IMR-90 (cell line): ENCODE data around the gene RNF40. TPM values are rescaled to one million over a fixed set of nuclear protein-coding genes. Genes with fewer than 3 reads are reported as not detected.

Experiments used
- ATAC-seq: fragments of 200-7000 bp; cut with Tn5 transposase; 2 replicates; pipeline ENCODE4 v1.9.1; 2020; ENCODE audit warnings: low read depth, mild to moderate bottlenecking, moderate library complexity
- BruUV-seq: library from RNA; stranded (reverse); fragments of 400-500 nt; replicated peaks from 2 replicates; lab custom pipeline; 2021; lab: Mats Ljungman, UMichigan
- CTCF ChIA-PET: fragments of 300-600 bp; formaldehyde crosslinking; extraction: SDS; loops from one replicate; lab custom pipeline; 2021; ENCODE audit warnings: antibody characterized with exemption; lab: Yijun Ruan, JAX
- POLR2A ChIA-PET: fragments of 300-600 bp; sonication (Branson Sonifier 250); formaldehyde crosslinking; loops from one replicate; lab custom pipeline; 2022; ENCODE audit warnings: antibody characterized with exemption; ENCODE audit not compliant: unreplicated experiment; lab: Charles Lee
- DNase-seq: peaks from one replicate; pipeline ENCODE4 v3.0.0; 2013
- H2AFZ ChIP-seq: replicated peaks from 2 replicates; pipeline ENCODE3; 2013; ENCODE audit warnings: low read length, mild to moderate bottlenecking; ENCODE audit not compliant: poor library complexity
- H2AK5ac ChIP-seq: 2 replicates; pipeline ENCODE4 v1.6.1; 2013; ENCODE audit warnings: low read depth, low read length, inconsistent platforms
- H2AK9ac ChIP-seq: replicated peaks from 2 replicates; pipeline ENCODE3; 2013; ENCODE audit warnings: mild to moderate bottlenecking, low read depth, low read length, moderate library complexity; ENCODE audit not compliant: poor library complexity
- H2BK120ac ChIP-seq: 2 replicates; pipeline ENCODE4 v1.6.1; 2013; ENCODE audit warnings: low read depth, low read length, inconsistent platforms
- H2BK15ac ChIP-seq: 3 replicates; pipeline ENCODE4 v1.6.1; 2013; ENCODE audit warnings: low read depth, low read length, inconsistent platforms
- H2BK20ac ChIP-seq: 2 replicates; pipeline ENCODE4 v1.6.1; 2013; ENCODE audit warnings: low read depth, mild to moderate bottlenecking, inconsistent platforms, low read length, moderate library complexity
- H2BK5ac ChIP-seq: 2 replicates; pipeline ENCODE4 v1.6.1; 2013; ENCODE audit warnings: mild to moderate bottlenecking, low read depth, low read length, inconsistent platforms; ENCODE audit not compliant: poor library complexity, severe bottlenecking
- H3K14ac ChIP-seq: replicated peaks from 2 replicates; pipeline ENCODE4 v1.6.1; 2013; ENCODE audit warnings: low read depth, low read length, inconsistent platforms
- H3K18ac ChIP-seq: 2 replicates; pipeline ENCODE4 v1.6.1; 2013; ENCODE audit warnings: low read depth, low read length, control low read depth
- H3K23ac ChIP-seq: 2 replicates; pipeline ENCODE4 v1.6.1; 2013; ENCODE audit warnings: low read depth, low read length, inconsistent platforms
- H3K27ac ChIP-seq: 2 replicates; pipeline ENCODE4 v1.5.1; 2013; ENCODE audit warnings: mild to moderate bottlenecking, control low read depth, low read length; ENCODE audit not compliant: insufficient read depth
- H3K27me3 ChIP-seq: 2 replicates; pipeline ENCODE4 v1.6.1; 2013; ENCODE audit warnings: low read length; ENCODE audit not compliant: control insufficient read depth, insufficient read depth
- H3K36me3 ChIP-seq: 2 replicates; pipeline ENCODE4 v1.6.1; 2013; ENCODE audit warnings: low read length, mixed read lengths; ENCODE audit not compliant: control insufficient read depth, insufficient read depth
- H3K4ac ChIP-seq: 2 replicates; pipeline ENCODE4 v1.6.1; 2013; ENCODE audit warnings: low read depth, low read length, inconsistent platforms
- H3K4me1 ChIP-seq: 2 replicates; pipeline ENCODE4 v1.6.1; 2013; ENCODE audit warnings: low read length, mixed read lengths; ENCODE audit not compliant: control insufficient read depth, insufficient read depth
- H3K4me2 ChIP-seq: 2 replicates; pipeline ENCODE4 v1.6.1; 2013; ENCODE audit warnings: low read depth, mild to moderate bottlenecking, control low read depth, low read length, moderate library complexity
- H3K4me3 ChIP-seq: 2 replicates; pipeline ENCODE4 v1.5.1; 2013; ENCODE audit warnings: low read depth, mild to moderate bottlenecking, control low read depth, low read length, moderate library complexity; ENCODE audit not compliant: insufficient read depth
- H3K56ac ChIP-seq: 2 replicates; pipeline ENCODE4 v1.6.1; 2013; ENCODE audit warnings: low read length, inconsistent platforms; ENCODE audit not compliant: insufficient read depth; ENCODE audit errors: extremely low read depth
- H3K79me1 ChIP-seq, 2 experiments: 2 replicates each; pipeline ENCODE4 v1.6.1; 2013; ENCODE audit warnings: low read length in 2 of 2, inconsistent platforms in 1 of 2, low read depth in 1 of 2
- H3K9ac ChIP-seq: 2 replicates; pipeline ENCODE4 v1.6.1; 2013; ENCODE audit warnings: low read depth, low read length, control low read depth
- H3K9me1 ChIP-seq: 2 replicates; pipeline ENCODE4 v1.6.1; 2013; ENCODE audit warnings: low read length, inconsistent platforms; ENCODE audit not compliant: insufficient read depth
- H3K9me3 ChIP-seq: 2 replicates; pipeline ENCODE4 v1.6.1; 2013; ENCODE audit warnings: low read length; ENCODE audit not compliant: control insufficient read depth, insufficient read depth
- H4K20me1 ChIP-seq: 2 replicates; pipeline ENCODE4 v1.6.1; 2013; ENCODE audit warnings: low read length, inconsistent platforms; ENCODE audit not compliant: insufficient read depth
- H4K5ac ChIP-seq: 2 replicates; pipeline ENCODE4 v1.6.1; 2013; ENCODE audit warnings: mild to moderate bottlenecking, low read depth, low read length, control low read depth
- H4K8ac ChIP-seq, 2 experiments: 2 replicates each; pipeline ENCODE4 v1.6.1; 2013; ENCODE audit warnings: low read depth in 2 of 2, low read length in 2 of 2, control low read depth in 1 of 2, inconsistent platforms in 1 of 2
- H4K91ac ChIP-seq: 2 replicates; pipeline ENCODE4 v1.6.1; 2013; ENCODE audit warnings: low read depth, low read length, inconsistent platforms; ENCODE audit not compliant: insufficient read depth
- CHD1 ChIP-seq: IDR thresholded peaks from 2 replicates; pipeline ENCODE4 v1.6.1; 2012; ENCODE audit warnings: low read depth, low read length, improper control_type of control experiment
- ELK1 ChIP-seq: fragments of 150-350 bp; IDR thresholded peaks from 2 replicates; pipeline ENCODE4 v1.6.1; 2016; ENCODE audit warnings: low read depth, mild to moderate bottlenecking, low read length, moderate library complexity, borderline replicate concordance
- MAFK ChIP-seq: IDR thresholded peaks from 2 replicates; pipeline ENCODE4 v1.6.1; 2012; ENCODE audit warnings: low read depth, low read length, improper control_type of control experiment
- MAZ ChIP-seq: IDR thresholded peaks from 2 replicates; pipeline ENCODE4 v1.6.1; 2012; ENCODE audit warnings: low read depth, mild to moderate bottlenecking, low read length, improper control_type of control experiment, moderate library complexity, borderline replicate concordance
- MXI1 ChIP-seq: IDR thresholded peaks from 2 replicates; pipeline ENCODE4 v1.6.1; 2012; ENCODE audit warnings: low read depth, mild to moderate bottlenecking, low read length, moderate library complexity, borderline replicate concordance
- NFE2L2 ChIP-seq: fragments of 150-350 bp; IDR thresholded peaks from 2 replicates; pipeline ENCODE4 v1.6.1; 2016; ENCODE audit warnings: low read depth, mild to moderate bottlenecking, low read length
- POLR2A ChIP-seq: IDR thresholded peaks from 2 replicates; pipeline ENCODE4 v1.6.1; 2012; ENCODE audit warnings: mild to moderate bottlenecking, low read depth, low read length
- RAD21 ChIP-seq: IDR thresholded peaks from 2 replicates; pipeline ENCODE4 v1.6.1; 2012; ENCODE audit warnings: low read length, improper control_type of control experiment
- RCOR1 ChIP-seq: IDR thresholded peaks from 2 replicates; pipeline ENCODE4 v1.6.1; 2012; ENCODE audit warnings: mild to moderate bottlenecking, low read length, improper control_type of control experiment; ENCODE audit not compliant: insufficient replicate concordance
- RFX5 ChIP-seq: IDR thresholded peaks from 2 replicates; pipeline ENCODE4 v1.8.0; 2012; ENCODE audit warnings: low read depth, mild to moderate bottlenecking, low read length, moderate library complexity
- SMC3 ChIP-seq: fragments of 150-350 bp; IDR thresholded peaks from 2 replicates; pipeline ENCODE4 v1.6.1; 2016; ENCODE audit warnings: low read depth, mild to moderate bottlenecking, antibody characterized with exemption, low read length, moderate library complexity
- WGBS, 2 experiments: methylation state at CpG; one replicate each; pipeline versions ENCODE4 v1.1.5 to v1.1.7; 2013; ENCODE audit warnings: missing lambda C conversion rate in 2 of 2; ENCODE audit not compliant: insufficient read length in 1 of 2; ENCODE audit errors: extremely low coverage in 2 of 2; 5-methylcytosine and 5-hydroxymethylcytosine counted together
- dilution Hi-C: fragments of 300-500 bp; cut with HindIII; formaldehyde crosslinking; loops from one replicate; pipeline ENCODE4 v1.14.3; 2018; ENCODE audit warnings: low sequenced_read_pairs; ENCODE audit not compliant: unreplicated experiment
- in situ Hi-C: fragments of 300-500 bp; cut with MboI; formaldehyde crosslinking; loops from 3 replicates; pipeline ENCODE4 v1.14.3; 2019; ENCODE audit warnings: low sequenced_read_pairs, inconsistent platforms, mixed read lengths
- intact Hi-C: fragments of 100-400 bp; cut with micrococcal nuclease; formaldehyde crosslinking; loops from 2 replicates; pipeline ENCODE4 v1.10.0; 2022
- polyA plus RNA-seq, 3 experiments: library from polyadenylated mRNA; depleted of rRNA; stranded (reverse); fragments of >200 nt; gene quantifications; 2 replicates each; pipeline ENCODE4 v1.2.3, GENCODE V29; 2012; ENCODE audit warnings: low replicate concordance in 1 of 3
- total RNA-seq: library from RNA; depleted of rRNA; stranded (reverse); fragments of >200 nt; gene quantifications from 2 replicates; pipeline ENCODE4 v1.2.3, GENCODE V29; 2012

Gene RNF40
- total and polyA plus RNA-seq, 2 of the 4 experiments (the other 2 are of a cell fraction) = 46.7 to 72.4 TPM

DNA sequence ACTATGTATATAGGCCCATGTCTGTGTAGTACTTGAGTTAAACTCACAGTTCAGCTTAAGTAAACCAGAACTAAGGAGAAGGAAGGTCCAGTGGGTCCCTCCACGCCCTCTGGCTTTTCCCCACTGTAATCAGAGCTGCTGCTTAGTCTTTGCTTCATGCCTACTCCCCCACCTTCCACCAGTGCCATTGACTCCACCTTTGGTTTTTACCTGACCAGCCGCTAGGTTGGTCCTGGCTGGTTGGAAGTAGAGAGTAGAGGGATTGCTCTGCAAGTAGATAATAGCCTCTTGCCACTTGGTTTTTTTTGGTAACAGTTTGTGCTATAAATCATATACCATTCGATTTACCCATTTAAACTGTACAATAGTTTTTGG lies 36.7 kb upstream of the RNF40 start:
- Histone ChIP-seq H2AK9ac (no peak overlapping the region), H3K4me3 (no peak overlapping the region), H2BK120ac (no peak overlapping the region), H4K8ac (no peak overlapping the region), H2BK5ac (no peak overlapping the region), H3K4ac (no peak overlapping the region), H3K9me3 (no peaks in the 10 kb centered on the region), H2AK5ac (no peak overlapping the region), H3K9me1 (no peaks in the 10 kb centered on the region), H2BK15ac (no peak overlapping the region), H2BK20ac (no peak overlapping the region), H3K4me2 (no peak overlapping the region), H3K27ac (no peak overlapping the region), H3K27me3 (no peaks in the 10 kb centered on the region), H3K79me1 (peaks cover 29 to 41% of the 10 kb centered on the region in 2 experiments), H3K9ac (no peak overlapping the region), H3K23ac (no peak overlapping the region), H3K36me3 (peaks cover 65% of the 10 kb centered on the region), H3K14ac (no peak overlapping the region), H3K56ac (no peak overlapping the region), H2AFZ (no peak overlapping the region), H4K20me1 (peaks cover 11% of the 10 kb centered on the region), H3K18ac (no peak overlapping the region), H4K5ac (no peak overlapping the region), H3K4me1 (no peaks in the 10 kb centered on the region), H4K91ac (no peak overlapping the region)
- CTCF ChIA-PET = no interaction called here
- dilution Hi-C loops = no loop called here
- WGBS, 2 experiments = no CpG with 5 or more reads among the region's 3 CpGs
- no peak for ATAC-seq
- in situ Hi-C loops = no loop called here
- no peak for DNase-seq
- BruUV-seq = no TSS peak
- TF ChIP-seq SMC3 (no peak), CHD1 (no peak), RAD21 (no peak), ELK1 (no peak), MXI1 (no peak), MAZ (no peak), RCOR1 (no peak), MAFK (no peak), POLR2A (no peak), RFX5 (no peak), NFE2L2 (no peak)
- intact Hi-C loops = no loop called here
- POLR2A ChIA-PET = no interaction called here
